ENCODE data around the gene EXOC6. TPM values are rescaled to one million over a fixed set of nuclear protein-coding genes. Genes with fewer than 3 reads are reported as not detected.
A peak's percentile ranks its signal among the peaks of the same experiment; 100 is the strongest.

Gene EXOC6
- total and polyA plus RNA-seq, 4 donors = 3.0 to 17.6 (median 10.5) TPM

DNA sequence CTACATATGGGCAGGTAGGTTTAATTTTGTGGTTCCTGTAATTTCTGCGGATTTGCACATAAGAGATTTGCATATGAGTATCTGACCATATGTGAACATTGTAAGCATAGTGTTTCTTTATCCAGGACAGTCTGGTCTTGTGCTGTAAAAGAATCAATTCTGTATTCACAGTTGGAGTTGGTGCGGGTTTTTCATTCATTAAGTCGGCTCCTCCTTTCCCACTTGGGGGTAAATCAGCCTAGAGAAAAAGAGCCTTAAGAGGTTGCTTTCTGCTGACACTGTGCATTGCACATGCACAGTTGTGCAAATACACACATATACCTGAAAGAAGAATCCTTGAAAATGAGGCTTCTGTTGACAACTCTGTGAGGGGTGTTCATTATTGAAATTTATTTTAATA lies 206.2 kb downstream of the EXOC6 start:
- H3K9me3 ChIP-seq (ENCODE audit: control insufficient read depth, low read length) = no peaks in the 10 kb centered on the region
- DNase-seq (no peak), ATAC-seq (ENCODE audit: low FRiP score) (no peak)

GRCh38 chr10:93058139-93058538 lies 209.8 kb downstream of the EXOC6 start:
- H3K4me3 ChIP-seq (ENCODE audit: low read length in 2 of 2) = no peak overlapping the region
- H3K27me3 ChIP-seq (ENCODE audit: control insufficient read depth in 1 of 2, insufficient read depth in 2 of 2, low read length in 1 of 2) = no peaks in the 10 kb centered on the region
- intact Hi-C loops (cut with DNase I) = no loop called here
- 97 to 98% methylated on average over 3 of the region's 3 CpGs for whole genome bisulfite sequencing, 2 donors
- no peak for DNase-seq
- H3K9me3 ChIP-seq (ENCODE audit: control insufficient read depth, low read length) = no peaks in the 10 kb centered on the region
- H3K4me1 ChIP-seq (ENCODE audit: control insufficient read depth in 1 of 2, insufficient read depth in 2 of 2, low read length in 2 of 2) = no peaks in the 10 kb centered on the region
- no peak overlapping the region for H3K27ac ChIP-seq (ENCODE audit: low read depth in 1 of 2, low read length in 2 of 2)
- ATAC-seq (ENCODE audit: low FRiP score) = no peak
- H3K36me3 ChIP-seq (ENCODE audit: control insufficient read depth in 1 of 2, insufficient read depth in 2 of 2, low read length in 1 of 2) = no peaks in the 10 kb centered on the region

More for the DNA sequence above, 206.2 kb downstream of the EXOC6 start:
- Histone ChIP-seq H3K27me3 (ENCODE audit: control insufficient read depth in 1 of 2, insufficient read depth in 2 of 2, low read length in 1 of 2) (no peaks in the 10 kb centered on the region), H3K36me3 (ENCODE audit: control insufficient read depth in 1 of 2, insufficient read depth in 2 of 2, low read length in 1 of 2) (no peaks in the 10 kb centered on the region), H3K27ac (ENCODE audit: low read depth in 1 of 2, low read length in 2 of 2) (no peak overlapping the region), H3K4me3 (ENCODE audit: low read length in 2 of 2) (no peak overlapping the region), H3K4me1 (ENCODE audit: control insufficient read depth in 1 of 2, insufficient read depth in 2 of 2, low read length in 2 of 2) (no peaks in the 10 kb centered on the region)
- intact Hi-C loops (cut with DNase I) = no loop called here
- 93 to 94% methylated on average over 3 of the region's 3 CpGs for WGBS, 2 donors

DNA sequence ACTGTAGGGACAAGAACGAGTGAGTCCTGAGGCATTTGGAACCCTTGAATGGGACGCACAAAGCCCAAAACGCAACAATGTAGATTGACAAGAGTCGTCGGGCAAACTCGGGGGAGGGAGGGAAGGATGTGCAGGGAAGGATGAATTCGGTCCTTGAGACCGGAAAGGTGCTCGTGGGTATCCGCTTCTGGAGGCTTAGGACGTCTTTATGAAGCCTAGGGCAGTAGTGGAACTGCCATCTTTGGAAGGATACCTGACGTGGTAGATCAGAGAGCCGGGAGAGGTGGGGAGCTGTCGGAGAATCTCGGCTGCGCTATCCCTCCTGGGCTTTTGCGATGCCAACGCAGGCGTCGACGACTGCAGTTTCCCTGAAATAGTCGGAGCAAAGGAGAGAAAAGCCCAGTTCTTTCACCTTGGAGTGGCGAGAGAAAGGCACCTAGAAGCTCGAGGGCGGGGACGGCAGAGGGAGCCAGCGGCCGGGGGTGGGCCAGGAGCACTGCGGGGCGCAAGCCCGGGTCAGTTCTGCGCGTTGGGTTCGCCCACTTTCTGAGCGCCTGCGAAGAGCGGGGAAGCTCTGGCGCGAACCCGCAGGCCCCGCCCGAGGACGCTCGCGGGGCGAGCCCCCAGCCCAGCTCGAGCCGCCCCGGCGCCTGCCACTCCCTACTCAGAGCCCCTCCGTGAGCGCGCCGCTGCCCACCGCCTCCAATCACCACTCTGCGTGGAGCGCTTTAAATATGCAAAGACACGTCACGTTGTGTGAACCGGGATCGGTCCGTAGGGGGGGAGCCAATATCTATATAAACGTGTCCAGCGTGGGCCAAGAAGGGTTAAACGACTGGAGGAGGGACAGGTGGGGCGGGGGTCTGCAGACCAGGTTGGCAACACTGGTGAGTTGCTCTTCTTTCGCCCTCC lies 211.9 kb downstream of the EXOC6 start, which contains the start of gene CYP26C1:
TSS of gene CYP26C1 (plus strand) at position 824 of the 912 bp plus-strand sequence. CDS start 466 bp downstream, outside the sequence.
- Histone ChIP-seq H3K9me3 (ENCODE audit: control insufficient read depth, low read length) (no peaks in the 10 kb centered on the region), H3K27me3 (ENCODE audit: control insufficient read depth in 1 of 2, insufficient read depth in 2 of 2, low read length in 1 of 2) (no peaks in the 10 kb centered on the region), H3K4me1 (ENCODE audit: control insufficient read depth in 1 of 2, insufficient read depth in 2 of 2, low read length in 2 of 2) (no peaks in the 10 kb centered on the region), H3K36me3 (ENCODE audit: control insufficient read depth in 1 of 2, insufficient read depth in 2 of 2, low read length in 1 of 2) (no peaks in the 10 kb centered on the region), H3K27ac (ENCODE audit: low read depth in 1 of 2, low read length in 2 of 2) (no peak within 1 kb of the TSS), H3K4me3 (ENCODE audit: low read length in 2 of 2) (no peak within 1 kb of the TSS)
- DNase-seq = no peak
- WGBS, 2 donors = 32 to 42% methylated on average over 65 to 67 of the region's 67 CpGs
- peak; percentile 13 for ATAC-seq (ENCODE audit: low FRiP score)
- intact Hi-C loops (cut with DNase I) = no loop called here

DNA sequence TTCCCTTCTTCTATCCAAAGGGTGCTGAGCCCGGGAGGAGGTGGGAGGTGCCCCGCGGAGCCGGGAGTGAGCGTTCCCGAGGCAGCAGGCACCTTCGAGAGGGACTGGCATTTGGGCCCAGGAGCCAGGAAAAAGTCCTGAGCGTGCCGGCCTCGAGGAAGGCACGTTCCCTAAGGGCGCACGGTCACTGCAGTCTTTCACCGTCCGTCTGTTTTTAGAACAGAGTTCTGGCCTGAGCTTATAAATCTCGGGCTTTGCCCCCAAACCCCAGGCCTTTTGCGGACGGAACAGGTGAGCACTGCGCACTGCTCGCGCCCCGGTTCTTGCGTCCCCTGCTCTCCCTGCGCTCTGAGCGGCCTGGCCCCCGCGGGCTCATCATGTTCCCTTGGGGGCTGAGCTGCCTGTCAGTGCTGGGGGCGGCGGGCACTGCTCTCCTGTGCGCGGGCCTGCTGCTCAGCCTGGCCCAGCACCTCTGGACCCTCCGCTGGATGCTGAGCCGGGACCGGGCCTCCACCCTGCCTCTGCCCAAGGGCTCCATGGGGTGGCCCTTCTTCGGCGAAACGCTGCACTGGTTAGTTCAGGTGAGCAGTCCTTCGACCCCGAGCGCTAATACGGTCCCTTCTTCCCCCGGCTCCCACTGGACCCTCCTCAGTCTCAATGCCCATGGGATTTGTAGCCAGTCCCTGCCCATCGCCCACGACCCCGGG lies 212.7 kb downstream of the EXOC6 start:
- Histone ChIP-seq H3K4me1 (ENCODE audit: control insufficient read depth in 1 of 2, insufficient read depth in 2 of 2, low read length in 2 of 2) (no peaks in the 10 kb centered on the region), H3K27me3 (ENCODE audit: control insufficient read depth in 1 of 2, insufficient read depth in 2 of 2, low read length in 1 of 2) (no peaks in the 10 kb centered on the region), H3K9me3 (ENCODE audit: control insufficient read depth, low read length) (no peaks in the 10 kb centered on the region), H3K36me3 (ENCODE audit: control insufficient read depth in 1 of 2, insufficient read depth in 2 of 2, low read length in 1 of 2) (no peaks in the 10 kb centered on the region), H3K4me3 (ENCODE audit: low read length in 2 of 2) (no peak overlapping the region), H3K27ac (ENCODE audit: low read depth in 1 of 2, low read length in 2 of 2) (no peak overlapping the region)
- 33 to 42% methylated on average over 43 to 45 of the region's 45 CpGs for WGBS, 2 donors
- no peak for ATAC-seq (ENCODE audit: low FRiP score)
- intact Hi-C loops (cut with DNase I) = no loop called here
- DNase-seq = no peak

DNA sequence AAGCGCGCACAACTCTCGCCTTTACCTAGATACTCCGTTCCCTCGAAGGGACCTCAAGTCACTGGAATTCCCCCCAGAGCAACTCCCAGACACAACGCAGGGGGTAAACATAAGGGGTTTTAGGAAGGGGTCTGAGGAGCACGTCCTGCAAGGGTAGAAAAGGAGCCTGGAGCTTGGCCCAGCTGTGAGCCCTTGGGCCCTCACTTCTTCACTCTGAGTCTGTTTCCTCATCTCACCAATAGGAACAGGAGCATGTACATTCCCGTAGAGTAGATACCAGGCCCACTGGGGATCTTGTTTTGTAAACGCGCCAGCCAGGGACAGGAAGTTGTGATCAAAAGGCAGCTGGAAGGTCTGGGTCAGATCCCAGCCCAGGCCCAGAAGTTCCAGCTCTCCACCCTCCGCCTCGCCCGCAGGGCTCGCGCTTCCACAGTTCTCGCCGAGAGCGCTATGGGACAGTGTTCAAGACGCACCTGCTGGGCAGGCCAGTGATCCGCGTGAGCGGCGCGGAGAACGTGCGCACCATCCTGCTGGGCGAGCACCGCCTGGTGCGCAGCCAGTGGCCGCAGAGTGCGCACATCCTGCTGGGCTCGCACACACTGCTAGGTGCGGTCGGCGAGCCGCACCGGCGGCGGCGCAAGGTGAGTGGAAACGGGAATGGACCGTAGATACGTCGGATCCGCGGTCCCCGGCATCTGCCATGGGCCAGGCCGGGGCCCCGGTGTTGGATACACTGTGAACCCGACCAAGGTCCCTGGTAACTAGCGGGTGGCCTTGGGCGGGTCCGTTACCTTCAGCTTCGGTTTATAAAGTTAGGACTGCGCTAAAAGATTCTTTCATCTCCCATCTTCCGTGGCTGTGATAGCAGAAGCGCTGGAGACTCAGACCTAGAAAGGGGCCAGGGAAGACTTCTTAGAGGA lies 213.5 kb downstream of the EXOC6 start:
- no peak for DNase-seq
- Histone ChIP-seq H3K27ac (ENCODE audit: low read depth in 1 of 2, low read length in 2 of 2) (no peak overlapping the region), H3K27me3 (ENCODE audit: control insufficient read depth in 1 of 2, insufficient read depth in 2 of 2, low read length in 1 of 2) (no peaks in the 10 kb centered on the region), H3K4me3 (ENCODE audit: low read length in 2 of 2) (no peak overlapping the region), H3K36me3 (ENCODE audit: control insufficient read depth in 1 of 2, insufficient read depth in 2 of 2, low read length in 1 of 2) (no peaks in the 10 kb centered on the region), H3K9me3 (ENCODE audit: control insufficient read depth, low read length) (no peaks in the 10 kb centered on the region), H3K4me1 (ENCODE audit: control insufficient read depth in 1 of 2, insufficient read depth in 2 of 2, low read length in 2 of 2) (no peaks in the 10 kb centered on the region)
- WGBS, 2 donors = 10 to 12% methylated on average over 57 of the region's 57 CpGs
- peak; percentile 20 for ATAC-seq (ENCODE audit: low FRiP score)
- intact Hi-C loops (cut with DNase I) = no loop called here

- Histone ChIP-seq H3K9me3 (ENCODE audit: control insufficient read depth, low read length) (no peaks in the 10 kb centered on the region), H3K27ac (ENCODE audit: low read depth in 1 of 2, low read length in 2 of 2) (no peak overlapping the region), H3K4me3 (ENCODE audit: low read length in 2 of 2) (no peak overlapping the region), H3K4me1 (ENCODE audit: control insufficient read depth in 1 of 2, insufficient read depth in 2 of 2, low read length in 2 of 2) (no peaks in the 10 kb centered on the region), H3K27me3 (ENCODE audit: control insufficient read depth in 1 of 2, insufficient read depth in 2 of 2, low read length in 1 of 2) (no peaks in the 10 kb centered on the region), H3K36me3 (ENCODE audit: control insufficient read depth in 1 of 2, insufficient read depth in 2 of 2, low read length in 1 of 2) (no peaks in the 10 kb centered on the region)
- peak; percentile 12 for ATAC-seq (ENCODE audit: low FRiP score)
- DNase-seq = peak in 1 of 2 donors; percentile 80
- intact Hi-C loops (cut with DNase I) = no loop called here
- WGBS, 2 donors = 1 to 2% methylated on average over 59 to 68 of the region's 68 CpGs
Measured at GRCh38 chr10:93062514-93063143, 214.3 kb downstream of the EXOC6 start.

- ATAC-seq (ENCODE audit: low FRiP score) (no peak), DNase-seq (no peak)
- H3K27me3 ChIP-seq (ENCODE audit: control insufficient read depth in 1 of 2, insufficient read depth in 2 of 2, low read length in 1 of 2) = no peaks in the 10 kb centered on the region
- intact Hi-C loops (cut with DNase I) = no loop called here
- H3K27ac ChIP-seq (ENCODE audit: low read depth in 1 of 2, low read length in 2 of 2) = no peak overlapping the region
- WGBS, 2 donors = 18 to 20% methylated on average over 43 of the region's 43 CpGs
- no peaks in the 10 kb centered on the region for H3K9me3 ChIP-seq (ENCODE audit: control insufficient read depth, low read length)
- H3K36me3 ChIP-seq (ENCODE audit: control insufficient read depth in 1 of 2, insufficient read depth in 2 of 2, low read length in 1 of 2) = no peaks in the 10 kb centered on the region
- no peak overlapping the region for H3K4me3 ChIP-seq (ENCODE audit: low read length in 2 of 2)
- no peaks in the 10 kb centered on the region for H3K4me1 ChIP-seq (ENCODE audit: control insufficient read depth in 1 of 2, insufficient read depth in 2 of 2, low read length in 2 of 2)
Measured at GRCh38 chr10:93063144-93063976, 215.0 kb downstream of the EXOC6 start.
